Pancreas (tissue), 10 donors: Measurements from ENCODE around the gene HK3. TPM values are rescaled to one million over a fixed set of nuclear protein-coding genes. Genes with fewer than 3 reads are reported as not detected.

Experiments
- ATAC-seq, 4 donors: fragments of 200-7000 bp; cut with Tn5 transposase; one replicate each; pipeline versions ENCODE4 v1.8.0 to v1.9.1; 2020; ENCODE audit warnings: mild to moderate bottlenecking in 4 of 4, moderate library complexity in 4 of 4
- DNase-seq, 6 donors: peaks; one replicate each; pipeline ENCODE4 v3.0.0-alpha.2; 2020
- FAIRE-seq: peaks from 2 replicates; lab custom pipeline; 2012; peaks lifted over from hg19 to GRCh38; lab: Jason Lieb, UNC
- H3K27ac ChIP-seq, 4 donors: fragments of 200-600 bp; sonication (generic); 1 replicate in 3 of 4; 2 replicates in 1 of 4; pipeline versions ENCODE4 v1.5.0 to v1.8.0; 2020
- H3K27me3 ChIP-seq, 4 donors: fragments of 200-600 bp; one replicate each; pipeline ENCODE4 v1.8.0; 2021
- H3K36me3 ChIP-seq, 3 donors: fragments of 200-600 bp; sonication (generic) in 1 of 3; one replicate each; pipeline versions ENCODE4 v1.5.0 to v1.8.0; 2020 to 2021
- H3K4me1 ChIP-seq, 3 donors: fragments of 200-600 bp; one replicate each; pipeline ENCODE4 v1.8.0; 2021
- H3K4me3 ChIP-seq, 4 donors: fragments of 200-600 bp; sonication (generic) in 2 of 4; one replicate each; pipeline versions ENCODE4 v1.5.0 to v1.8.0; 2020 to 2021
- H3K9me3 ChIP-seq, 4 donors: fragments of 200-600 bp; one replicate each; pipeline ENCODE4 v1.8.0; 2021
- CTCF ChIP-seq, 4 donors: fragments of 200-600 bp; sonication (generic) in 3 of 4; IDR thresholded peaks; one replicate each; pipeline versions ENCODE4 v1.5.0 to v1.8.0; 2021; ENCODE audit warnings: antibody characterized with exemption in 4 of 4
- WGBS, 2 donors: extraction: QIAGEN DNeasy Blood & Tissue Kit; methylation state at CpG; one replicate each; pipeline ENCODE4 v1.1.7; 2013; 5-methylcytosine and 5-hydroxymethylcytosine counted together
- intact Hi-C, 3 donors: fragments of 100-400 bp; cut with DNase I; formaldehyde crosslinking; loops; one replicate each; pipeline versions ENCODE4 v1.11.1 to v1.14.2; 2022
- polyA plus RNA-seq, 2 donors: library from polyadenylated mRNA; stranded (reverse); fragments of 200-250 nt; gene quantifications; one replicate each; pipeline ENCODE4 v1.2.3, GENCODE V29; 2013
- total RNA-seq, 6 donors: library from RNA; stranded (reverse); fragmentation: NEBNext Ultra II Directional in 4 of 6; extraction: Animal tissue kit (Norgen Biotek cat#: 25700) in 4 of 6; gene quantifications; one replicate each; pipeline versions ENCODE4 v1.2.1 to v1.2.4, GENCODE V29; 2021 to 2023
- donor health status: healthy with polysubstance abuse.
- donor health status: DM: no; HTN: no; CAD: no; lungs with moderate emphysema.
- donor health status: DM: no; HTN: no; CAD: no.
- donor health status: control.
- donor health status: control.
- donor health status: Bipolar disorder and iron deficiency.
- donor health status: DM: yes; HTN: yes; CAD: no.
- donor health status: DM: no; HTN: no; CAD: no.
- donor health status: DM: no; HTN: no; CAD: no.
- donor health status: DM: yes; HTN: yes; CAD: no.

Gene HK3
- total and polyA plus RNA-seq, 8 donors: 0.24 to 6.6 (median 3.3) TPM

- no peak for TF ChIP-seq CTCF (IDR thresholded peaks at IDR 0.05)
- ATAC-seq (no peak), DNase-seq (no peak), FAIRE-seq (no peak)
- Histone ChIP-seq H3K4me3 (no peak overlapping the region), H3K4me1 (no peaks in the 10 kb centered on the region), H3K27me3 (peaks cover 0 to 9% (median 0%) of the 10 kb centered on the region in 4 donors), H3K27ac (no peak overlapping the region), H3K9me3 (no peaks in the 10 kb centered on the region), H3K36me3 (no peaks in the 10 kb centered on the region)
- 66 to 67% methylated on average over 6 of the region's 6 CpGs for WGBS, 2 donors
- intact Hi-C loops: no loop called here
Measured at GRCh38 chr5:176832162-176832561, 67.0 kb downstream of the HK3 start.

- no peak for ATAC-seq
- FAIRE-seq: no peak
- DNase-seq: peak in 1 of 6 donors; percentile 43
- H3K27ac ChIP-seq: no peak overlapping the region
- H3K4me1 ChIP-seq: no peaks in the 10 kb centered on the region
- 56 to 68% methylated on average over 8 of the region's 8 CpGs for WGBS, 2 donors
- H3K27me3 ChIP-seq: peaks cover 0 to 9% (median 0%) of the 10 kb centered on the region in 4 donors
- H3K36me3 ChIP-seq: no peaks in the 10 kb centered on the region
- intact Hi-C loops: no loop called here
- no peak overlapping the region for H3K4me3 ChIP-seq
- H3K9me3 ChIP-seq: no peaks in the 10 kb centered on the region
- TF ChIP-seq CTCF (IDR thresholded peaks at IDR 0.05): no peak
Measured at GRCh38 chr5:176831425-176831824, 67.7 kb downstream of the HK3 start.

GRCh38 chr5:176830995-176831423 lies 68.1 kb downstream of the HK3 start:
- no peak for FAIRE-seq
- TF ChIP-seq CTCF (IDR thresholded peaks at IDR 0.05): no peak
- Histone ChIP-seq H3K36me3 (no peaks in the 10 kb centered on the region), H3K27ac (no peak overlapping the region), H3K4me3 (no peak overlapping the region), H3K27me3 (peaks cover 0 to 9% (median 0%) of the 10 kb centered on the region in 4 donors), H3K4me1 (no peaks in the 10 kb centered on the region), H3K9me3 (no peaks in the 10 kb centered on the region)
- DNase-seq: peak in 1 of 6 donors; percentile 14
- intact Hi-C loops: no loop called here
- ATAC-seq: no peak
- WGBS, 2 donors: 31 to 36% methylated on average over 9 of the region's 9 CpGs

Other genes with a start within 250 kb of the HK3 start
- gene UNC5A, start 88.8 kb downstream of the HK3 start, total RNA-seq: under 1 TPM; 0.09 to 0.49 (median 0.22) TPM
- 1 to 10 TPM; 2.3 to 3.6 TPM for gene UNC5A, start 88.8 kb downstream of the HK3 start, polyA plus RNA-seq
- gene UIMC1, start 107.4 kb upstream of the HK3 start, total RNA-seq: 10 to 100 TPM; 19.9 to 29.5 (median 21.9) TPM
- gene UIMC1, start 107.4 kb upstream of the HK3 start, polyA plus RNA-seq: 10 to 100 TPM; 24.1 to 28.0 TPM
- gene ZNF346, start 123.3 kb upstream of the HK3 start, total RNA-seq: 10 to 100 TPM in 1 of 6 donors, 1 to 10 TPM in 5; 6.9 to 10.4 (median 8.6) TPM
- gene ZNF346, start 123.3 kb upstream of the HK3 start, polyA plus RNA-seq: 1 to 10 TPM; 4.5 to 6.6 TPM
- gene FGFR4, start 187.6 kb upstream of the HK3 start, total RNA-seq: 10 to 100 TPM; 23.5 to 43.3 (median 29.7) TPM
- 100 to 1,000 TPM in 1 of 2 donors, 10 to 100 TPM in 1; 69.6 to 105 TPM for gene FGFR4, start 187.6 kb upstream of the HK3 start, polyA plus RNA-seq
- gene NSD1, start 234.4 kb upstream of the HK3 start, total RNA-seq: 10 to 100 TPM; 26.3 to 51.2 (median 33.6) TPM
- 1 to 10 TPM; 6.9 to 7.8 TPM for gene NSD1, start 234.4 kb upstream of the HK3 start, polyA plus RNA-seq